ENCODE data around the gene NACC2.

Gene NACC2

GRCh38 chr9:136115641-136116359 lies 20.7 kb upstream of the NACC2 start:
- no peak for DNase-seq (ENCODE audit: low read depth)
- H3K4me3 ChIP-seq (ENCODE audit: low read depth, low read length) = no peak overlapping the region
- TF ChIP-seq, protein P1, sequence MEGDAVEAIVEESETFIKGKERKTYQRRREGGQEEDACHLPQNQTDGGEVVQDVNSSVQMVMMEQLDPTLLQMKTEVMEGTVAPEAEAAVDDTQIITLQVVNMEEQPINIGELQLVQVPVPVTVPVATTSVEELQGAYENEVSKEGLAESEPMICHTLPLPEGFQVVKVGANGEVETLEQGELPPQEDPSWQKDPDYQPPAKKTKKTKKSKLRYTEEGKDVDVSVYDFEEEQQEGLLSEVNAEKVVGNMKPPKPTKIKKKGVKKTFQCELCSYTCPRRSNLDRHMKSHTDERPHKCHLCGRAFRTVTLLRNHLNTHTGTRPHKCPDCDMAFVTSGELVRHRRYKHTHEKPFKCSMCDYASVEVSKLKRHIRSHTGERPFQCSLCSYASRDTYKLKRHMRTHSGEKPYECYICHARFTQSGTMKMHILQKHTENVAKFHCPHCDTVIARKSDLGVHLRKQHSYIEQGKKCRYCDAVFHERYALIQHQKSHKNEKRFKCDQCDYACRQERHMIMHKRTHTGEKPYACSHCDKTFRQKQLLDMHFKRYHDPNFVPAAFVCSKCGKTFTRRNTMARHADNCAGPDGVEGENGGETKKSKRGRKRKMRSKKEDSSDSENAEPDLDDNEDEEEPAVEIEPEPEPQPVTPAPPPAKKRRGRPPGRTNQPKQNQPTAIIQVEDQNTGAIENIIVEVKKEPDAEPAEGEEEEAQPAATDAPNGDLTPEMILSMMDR (IDR thresholded peaks at IDR 0.05; ENCODE audit: control insufficient read depth, extremely low read depth, insufficient read depth) = no peak

DNA sequence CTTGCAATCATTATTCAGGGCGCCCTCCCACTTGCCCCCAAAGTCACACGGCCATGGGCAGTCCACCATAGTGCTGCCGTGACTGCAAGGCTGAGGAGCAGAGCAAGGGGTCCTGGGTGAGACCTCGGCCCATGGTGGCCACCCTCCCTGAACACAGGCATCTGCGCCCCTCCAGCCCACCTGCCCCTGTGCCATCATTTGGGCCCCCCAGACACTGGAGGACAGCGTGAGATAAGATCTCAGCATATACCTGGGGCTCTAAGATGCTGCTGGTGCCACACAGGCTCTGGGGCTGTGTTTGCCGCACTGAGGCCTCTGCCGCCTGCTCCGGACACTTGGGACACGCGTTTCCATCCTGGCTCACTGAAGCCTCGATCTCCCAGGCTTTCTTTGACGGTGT lies 20.1 kb upstream of the NACC2 start:
- DNase-seq (ENCODE audit: low read depth) = no peak
- TF ChIP-seq, protein P1 (IDR thresholded peaks at IDR 0.05; ENCODE audit: control insufficient read depth, extremely low read depth, insufficient read depth) = no peak
- no peak overlapping the region for H3K4me3 ChIP-seq (ENCODE audit: low read depth, low read length)

DNA sequence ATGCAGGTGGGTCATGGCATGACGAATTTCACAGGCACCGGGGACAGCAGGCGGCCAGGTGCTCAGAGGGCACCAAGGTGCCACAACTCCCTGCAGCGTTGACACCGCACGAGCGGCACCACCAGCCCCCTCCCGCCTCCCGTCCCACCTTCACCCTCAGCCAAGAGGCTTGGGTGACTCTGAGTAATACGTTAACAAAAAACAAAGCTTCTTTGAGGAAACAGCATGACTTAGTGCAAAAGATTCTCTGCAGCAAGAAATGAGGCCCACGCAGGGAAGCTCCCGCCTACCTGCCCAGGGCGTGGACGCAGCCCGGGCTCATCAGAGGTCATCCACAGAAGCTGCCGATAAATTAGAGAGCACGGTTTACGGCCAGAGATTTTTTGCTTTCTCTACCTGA lies 19.5 kb upstream of the NACC2 start:
- TF ChIP-seq, protein P1 (IDR thresholded peaks at IDR 0.05; ENCODE audit: control insufficient read depth, extremely low read depth, insufficient read depth) = no peak
- H3K4me3 ChIP-seq (ENCODE audit: low read depth, low read length) = no peak overlapping the region
- no peak for DNase-seq (ENCODE audit: low read depth)

DNA sequence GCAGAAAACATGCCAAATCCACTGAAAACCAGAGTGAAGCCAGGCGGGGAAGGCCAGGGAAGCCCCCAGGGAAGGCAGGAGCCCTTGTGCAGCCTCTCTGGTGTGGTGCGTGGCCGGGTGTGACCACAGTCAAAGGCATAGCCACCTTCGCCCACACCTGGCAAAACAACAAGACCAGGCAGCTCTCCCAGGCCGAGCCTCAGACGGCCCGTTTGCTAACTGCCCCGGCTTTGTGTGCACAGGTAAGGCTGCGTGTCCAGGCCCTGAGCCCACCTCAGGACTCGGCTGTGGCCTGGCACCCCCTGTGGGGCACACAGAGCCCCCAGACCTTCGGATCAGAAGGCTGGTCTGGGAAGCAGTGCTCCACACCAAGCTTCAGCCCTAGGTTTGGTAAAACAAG lies 17.5 kb upstream of the NACC2 start:
- H3K4me3 ChIP-seq (ENCODE audit: low read depth, low read length) = no peak overlapping the region
- DNase-seq (ENCODE audit: low read depth) = no peak
- TF ChIP-seq, protein P1 (IDR thresholded peaks at IDR 0.05; ENCODE audit: control insufficient read depth, extremely low read depth, insufficient read depth) = no peak

- no peak for DNase-seq (ENCODE audit: low read depth)
- TF ChIP-seq, protein P1 (IDR thresholded peaks at IDR 0.05; ENCODE audit: control insufficient read depth, extremely low read depth, insufficient read depth) = no peak
- H3K4me3 ChIP-seq (ENCODE audit: low read depth, low read length) = no peak overlapping the region
Measured at GRCh38 chr9:136111910-136112309, 16.8 kb upstream of the NACC2 start.

- TF ChIP-seq, protein P1 (IDR thresholded peaks at IDR 0.05; ENCODE audit: control insufficient read depth, extremely low read depth, insufficient read depth) = no peak
- DNase-seq (ENCODE audit: low read depth) = no peak
- H3K4me3 ChIP-seq (ENCODE audit: low read depth, low read length) = no peak overlapping the region
Measured at GRCh38 chr9:136111190-136111589, 16.1 kb upstream of the NACC2 start.

All from LNCaP clone FGC (cell line).